Measurements from ENCODE around the gene RPL36AL.

RPL36AL gene

DNA sequence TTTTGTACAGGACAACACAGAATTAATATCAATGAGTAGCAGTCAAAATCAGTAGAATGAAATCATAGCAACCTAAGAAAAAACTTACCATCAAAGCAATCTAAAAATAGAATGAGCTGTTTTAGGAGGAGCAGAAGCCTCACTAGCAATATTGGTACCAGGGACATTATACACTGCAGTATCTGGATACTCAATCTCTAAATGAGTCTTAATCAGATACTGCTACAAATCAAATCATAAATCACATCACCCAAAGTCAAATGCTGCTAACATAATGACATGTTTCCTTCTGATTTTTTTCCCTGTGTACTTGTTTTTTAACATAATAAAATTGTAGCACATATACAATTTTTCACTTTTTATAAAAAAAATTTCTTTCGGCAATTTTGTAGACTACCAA, 42.3 kb downstream of the RPL36AL start:
- Mint-ChIP-seq H3K36me3 (ENCODE audit: low read depth) (peaks cover 44% of the 10 kb centered on the region), H3K4me1 (ENCODE audit: low read depth) (peaks cover 25% of the 10 kb centered on the region), H3K27ac (no peak overlapping the region)

DNA sequence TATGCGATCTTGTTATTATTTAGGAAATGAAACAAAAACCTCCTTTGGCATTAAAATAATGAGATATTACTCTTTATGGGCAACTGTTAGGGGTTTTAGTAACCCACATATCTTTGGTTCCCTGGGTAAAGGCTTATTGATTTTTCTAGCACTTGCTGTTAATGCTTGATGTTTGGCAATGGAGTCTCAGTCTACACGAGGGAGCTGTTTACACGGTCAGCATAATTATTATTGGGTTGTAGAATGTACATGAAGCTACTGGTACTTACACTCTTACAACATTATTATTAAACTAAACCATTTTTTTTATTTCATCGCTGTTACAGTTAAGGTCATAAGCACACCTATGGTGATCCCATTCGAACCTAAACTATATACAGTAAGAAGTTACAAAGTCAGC, 46.4 kb downstream of the RPL36AL start:
- Mint-ChIP-seq H3K4me3 (no peak overlapping the region), H3K27ac (no peak overlapping the region), H3K27me3 (ENCODE audit: low read depth) (no peaks in the 10 kb centered on the region), H3K4me1 (ENCODE audit: low read depth) (peaks cover 3% of the 10 kb centered on the region), H3K9me3 (no peaks in the 10 kb centered on the region), H3K36me3 (ENCODE audit: low read depth) (peaks cover 35% of the 10 kb centered on the region)

More for the DNA sequence above, 42.3 kb downstream of the RPL36AL start:
- Mint-ChIP-seq H3K9me3 (no peaks in the 10 kb centered on the region), H3K4me3 (no peak overlapping the region), H3K27me3 (ENCODE audit: low read depth) (no peaks in the 10 kb centered on the region)

DNA sequence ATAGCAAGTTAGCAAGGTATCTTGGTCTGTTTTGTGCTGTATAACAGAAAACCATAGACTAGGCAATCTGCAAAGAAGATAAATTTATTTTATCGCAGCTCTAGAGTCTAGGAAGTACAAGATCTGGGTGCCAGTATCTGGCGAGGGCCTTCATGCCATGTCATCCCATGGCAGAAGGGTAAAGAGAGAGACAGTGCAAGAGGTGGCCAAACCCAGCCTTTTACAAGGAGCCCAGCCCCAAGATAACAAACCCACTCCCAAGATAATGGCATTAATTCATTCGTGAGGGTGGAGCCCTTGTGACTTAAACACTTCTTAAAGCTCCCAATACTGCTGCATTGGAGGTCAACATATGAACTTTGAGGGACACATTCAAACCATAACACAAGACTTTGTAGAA, 51.1 kb downstream of the RPL36AL start:
- H3K27ac Mint-ChIP-seq: no peak overlapping the region
- no peaks in the 10 kb centered on the region for H3K27me3 Mint-ChIP-seq (ENCODE audit: low read depth)
- H3K4me3 Mint-ChIP-seq: no peak overlapping the region
- peaks cover 18% of the 10 kb centered on the region for H3K36me3 Mint-ChIP-seq (ENCODE audit: low read depth)
- H3K4me1 Mint-ChIP-seq (ENCODE audit: low read depth): no peaks in the 10 kb centered on the region
- H3K9me3 Mint-ChIP-seq: no peaks in the 10 kb centered on the region

Measured in T-helper 1 cell treated with Interleukin-12 subunit alpha and Interleukin-12 subunit beta and Interleukin-4 antibody, amounts not matched to agents 30 μg/mL and 1 μg/mL, for 36 hours (primary cell).